Jurkat, Clone E6-1 (cell line): ENCODE measurements around the gene MLST8.
A peak's percentile ranks its signal among the peaks of the same experiment; 100 is the strongest.

Experiments
- DNase-seq: peaks from one replicate; pipeline ENCODE4 v3.0.0-alpha.2; 2011; ENCODE audit warnings: low read depth, low spot score
- H3K4me3 ChIP-seq: 2 replicates; pipeline ENCODE4 v1.5.1; 2011; ENCODE audit warnings: mild to moderate bottlenecking, low read length, control low read depth, moderate library complexity

Gene MLST8

DNA sequence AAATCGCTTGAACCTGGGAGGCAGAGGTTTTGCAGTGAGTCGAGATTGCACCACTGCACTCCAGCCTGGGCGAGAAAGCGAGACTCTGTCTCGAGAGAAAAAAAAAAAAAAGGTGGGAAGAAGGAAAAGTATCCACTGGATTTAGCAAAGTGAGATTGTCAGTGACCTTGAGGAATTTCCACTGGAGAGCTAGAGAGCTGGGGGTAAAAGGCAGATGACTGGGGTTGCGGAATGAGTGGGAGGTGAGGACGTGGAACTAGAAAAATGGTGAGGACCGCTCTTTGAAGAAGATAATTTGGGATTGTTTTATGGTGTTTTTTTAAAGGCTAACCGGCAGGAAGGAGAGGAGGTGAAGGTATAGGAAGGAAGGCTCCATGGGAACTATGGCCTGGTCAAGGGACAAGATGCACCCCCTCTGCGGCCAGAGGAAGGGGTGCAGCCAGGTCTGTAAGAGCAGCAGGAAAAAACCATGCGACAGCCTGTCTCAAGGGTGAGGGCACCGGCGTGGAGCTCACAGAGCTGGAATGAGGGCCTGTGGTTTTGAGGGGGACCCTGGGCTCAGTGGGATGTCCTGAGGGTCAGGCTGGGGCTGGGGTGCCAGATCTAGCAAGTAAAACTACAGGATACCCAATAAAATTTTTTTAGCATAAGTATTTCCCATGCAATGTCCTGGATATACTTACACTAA, 694 bp upstream of the MLST8 start:
- peak overlapping the region; percentile 88 for H3K4me3 ChIP-seq
- no peak for DNase-seq

DNA sequence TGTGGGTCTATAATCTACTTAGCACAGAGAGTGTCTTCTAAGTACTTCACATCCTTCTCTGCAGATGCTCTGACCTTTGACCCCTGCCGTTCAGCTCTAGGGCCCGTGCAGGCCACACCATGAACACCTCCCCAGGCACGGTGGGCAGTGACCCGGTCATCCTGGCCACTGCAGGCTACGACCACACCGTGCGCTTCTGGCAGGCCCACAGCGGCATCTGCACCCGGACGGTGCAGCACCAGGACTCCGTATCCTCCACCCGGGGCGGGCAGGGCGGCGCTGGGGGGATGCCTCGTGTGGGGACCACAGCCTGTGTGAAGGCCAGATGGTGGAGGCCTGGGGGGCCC, 686 bp downstream of the MLST8 start:
- DNase-seq: no peak
- peak overlapping the region; percentile 88 for H3K4me3 ChIP-seq

DNA sequence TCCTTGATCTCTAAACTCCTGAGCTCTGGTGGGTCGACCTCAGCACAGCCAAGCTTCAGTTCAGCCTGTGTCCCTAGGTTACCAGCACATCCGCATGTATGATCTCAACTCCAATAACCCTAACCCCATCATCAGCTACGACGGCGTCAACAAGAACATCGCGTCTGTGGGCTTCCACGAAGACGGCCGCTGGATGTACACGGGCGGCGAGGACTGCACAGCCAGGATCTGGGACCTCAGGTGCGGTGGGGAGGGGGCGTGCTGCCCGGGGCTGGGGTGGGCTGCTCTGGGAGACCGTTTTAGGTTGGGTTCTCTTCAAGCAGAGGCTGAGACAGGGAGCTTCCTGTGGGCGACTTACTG, 1.1 kb downstream of the MLST8 start:
- H3K4me3 ChIP-seq: peak overlapping the region; percentile 88
- no peak for DNase-seq

DNA sequence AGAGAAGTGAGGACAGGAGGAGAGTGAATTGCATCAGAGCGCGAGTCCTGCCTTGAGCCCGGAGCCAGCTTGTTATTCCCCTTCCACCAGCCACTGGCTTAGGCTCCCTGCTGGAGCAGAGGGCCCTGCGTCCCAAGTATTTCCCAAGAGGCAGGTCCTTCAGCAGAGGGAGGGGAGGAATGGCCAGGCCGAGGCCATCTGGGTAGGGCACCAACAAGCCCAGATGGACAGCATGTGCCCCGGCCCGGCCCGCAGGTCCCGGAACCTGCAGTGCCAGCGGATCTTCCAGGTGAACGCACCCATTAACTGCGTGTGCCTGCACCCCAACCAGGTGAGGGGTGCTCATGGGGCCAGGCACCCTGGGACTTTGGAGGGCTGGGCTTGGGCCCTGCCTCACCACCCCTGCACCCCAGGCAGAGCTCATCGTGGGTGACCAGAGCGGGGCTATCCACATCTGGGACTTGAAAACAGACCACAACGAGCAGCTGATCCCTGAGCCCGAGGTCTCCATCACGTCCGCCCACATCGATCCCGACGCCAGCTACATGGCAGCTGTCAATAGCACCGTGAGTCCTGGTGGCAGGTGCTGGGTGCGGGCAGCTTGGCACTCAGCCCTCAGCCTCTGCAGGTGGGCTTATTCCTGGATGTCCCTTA, 1.7 kb downstream of the MLST8 start:
- H3K4me3 ChIP-seq: peak overlapping the region; percentile 88
- DNase-seq: no peak

DNA sequence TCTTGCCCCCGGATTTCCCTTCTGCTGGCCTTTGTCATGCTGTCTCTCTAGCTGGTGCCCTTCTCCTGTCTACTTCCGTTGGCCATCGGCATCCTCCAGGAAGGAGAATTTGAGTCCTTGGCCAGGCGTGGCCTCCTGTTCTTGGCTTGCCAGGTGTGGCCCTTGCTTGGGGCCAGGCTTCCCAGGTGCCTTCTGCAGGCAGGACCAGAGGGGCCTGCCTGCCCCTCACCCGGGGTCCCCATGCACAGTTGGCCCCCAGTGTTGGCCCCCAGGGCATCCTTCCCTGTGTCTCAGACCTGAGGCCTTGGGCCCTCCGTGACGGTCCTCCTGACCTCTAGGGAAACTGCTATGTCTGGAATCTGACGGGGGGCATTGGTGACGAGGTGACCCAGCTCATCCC, 2.6 kb downstream of the MLST8 start:
- no peak overlapping the region for H3K4me3 ChIP-seq
- no peak for DNase-seq

DNA sequence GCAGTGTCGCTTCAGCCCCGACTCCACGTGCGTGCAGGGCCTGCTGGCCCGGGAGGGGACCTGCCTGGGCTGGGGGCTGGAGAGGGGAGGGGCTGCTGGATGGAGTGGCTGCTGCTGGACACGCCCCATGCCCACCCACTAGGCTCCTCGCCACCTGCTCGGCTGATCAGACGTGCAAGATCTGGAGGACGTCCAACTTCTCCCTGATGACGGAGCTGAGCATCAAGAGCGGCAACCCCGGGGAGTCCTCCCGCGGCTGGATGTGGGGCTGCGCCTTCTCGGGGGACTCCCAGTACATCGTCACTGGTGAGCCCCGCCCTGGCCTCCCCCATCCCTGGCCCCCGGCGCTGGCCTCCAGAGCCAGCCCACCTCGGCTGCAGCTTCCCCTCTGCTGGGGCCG, 3.1 kb downstream of the MLST8 start:
- no peak overlapping the region for H3K4me3 ChIP-seq
- DNase-seq: no peak

DNA sequence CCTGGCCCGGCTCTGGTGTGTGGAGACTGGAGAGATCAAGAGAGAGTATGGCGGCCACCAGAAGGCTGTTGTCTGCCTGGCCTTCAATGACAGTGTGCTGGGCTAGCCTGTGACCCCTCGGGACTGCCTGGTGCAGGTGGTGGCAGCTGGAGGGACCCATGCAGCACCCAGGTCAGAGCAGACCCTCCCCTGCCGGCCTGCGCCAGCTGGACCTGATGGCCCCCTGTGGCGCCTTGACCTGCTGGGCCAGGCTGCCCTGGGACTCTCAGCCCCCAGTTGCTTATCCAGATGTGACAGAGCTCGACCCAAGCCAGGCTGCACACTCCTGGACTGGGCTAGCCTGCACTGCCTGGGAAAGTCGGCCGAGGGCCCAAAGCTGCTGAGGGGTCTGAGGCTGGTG, 3.5 kb downstream of the MLST8 start:
- no peak overlapping the region for H3K4me3 ChIP-seq
- DNase-seq: no peak

DNA sequence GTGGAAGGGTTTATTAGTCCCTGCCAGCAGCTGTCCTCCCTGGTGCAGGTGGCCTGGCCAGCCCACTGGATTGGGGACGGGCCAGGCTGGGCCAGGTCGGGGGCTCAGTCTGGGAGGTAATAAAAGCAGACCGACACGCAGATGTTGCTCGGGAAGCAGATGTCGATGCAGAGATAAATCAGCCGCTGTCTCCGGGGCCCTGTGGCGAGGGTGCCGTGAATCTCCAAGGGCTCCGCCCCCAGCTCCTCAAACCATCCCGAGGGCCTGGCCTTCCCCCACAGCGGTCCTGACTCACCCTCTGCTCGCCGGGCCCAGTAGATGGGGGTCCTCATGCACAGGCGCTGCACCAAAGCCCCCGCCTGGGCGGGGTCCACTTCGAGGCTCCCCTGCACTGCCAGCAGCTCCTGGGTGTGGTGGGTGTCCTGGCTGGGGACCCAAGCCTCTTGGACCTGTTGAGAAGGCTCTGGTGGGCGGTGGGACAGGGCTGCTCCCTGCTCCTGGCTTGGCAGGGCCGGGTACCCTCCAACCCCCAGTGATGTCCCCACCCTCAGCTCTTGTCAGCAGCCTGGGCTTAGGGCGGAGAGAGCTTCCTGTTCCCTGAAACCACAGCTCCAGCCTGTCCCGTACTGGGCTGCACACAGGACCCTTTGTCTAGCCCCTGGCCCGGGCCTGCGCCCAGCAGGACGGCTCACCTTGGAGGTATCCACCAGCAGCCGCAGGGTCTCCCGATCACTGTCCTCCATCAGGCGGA, 4.2 kb downstream of the MLST8 start:
- DNase-seq: no peak

DNA sequence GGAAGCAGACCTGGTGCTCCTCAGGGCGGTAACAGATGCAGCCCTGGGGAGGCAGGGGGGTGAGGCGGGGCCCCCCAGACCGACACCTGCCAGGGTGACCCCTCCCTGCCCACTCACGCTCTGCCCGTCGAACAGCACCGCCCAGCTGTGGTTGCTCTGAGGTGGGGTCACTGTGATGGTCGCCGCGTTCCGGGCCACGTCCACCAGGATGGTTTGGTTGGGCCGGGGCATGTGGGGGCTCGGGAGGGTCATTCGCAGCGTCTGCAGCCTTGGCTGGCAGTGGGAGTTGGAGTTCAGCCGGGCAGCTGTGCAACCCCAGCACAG, 4.7 kb downstream of the MLST8 start:
- H3K4me3 ChIP-seq: no peak overlapping the region
- DNase-seq: no peak

More for the DNA sequence above, 4.2 kb downstream of the MLST8 start:
- no peak overlapping the region for H3K4me3 ChIP-seq

DNA sequence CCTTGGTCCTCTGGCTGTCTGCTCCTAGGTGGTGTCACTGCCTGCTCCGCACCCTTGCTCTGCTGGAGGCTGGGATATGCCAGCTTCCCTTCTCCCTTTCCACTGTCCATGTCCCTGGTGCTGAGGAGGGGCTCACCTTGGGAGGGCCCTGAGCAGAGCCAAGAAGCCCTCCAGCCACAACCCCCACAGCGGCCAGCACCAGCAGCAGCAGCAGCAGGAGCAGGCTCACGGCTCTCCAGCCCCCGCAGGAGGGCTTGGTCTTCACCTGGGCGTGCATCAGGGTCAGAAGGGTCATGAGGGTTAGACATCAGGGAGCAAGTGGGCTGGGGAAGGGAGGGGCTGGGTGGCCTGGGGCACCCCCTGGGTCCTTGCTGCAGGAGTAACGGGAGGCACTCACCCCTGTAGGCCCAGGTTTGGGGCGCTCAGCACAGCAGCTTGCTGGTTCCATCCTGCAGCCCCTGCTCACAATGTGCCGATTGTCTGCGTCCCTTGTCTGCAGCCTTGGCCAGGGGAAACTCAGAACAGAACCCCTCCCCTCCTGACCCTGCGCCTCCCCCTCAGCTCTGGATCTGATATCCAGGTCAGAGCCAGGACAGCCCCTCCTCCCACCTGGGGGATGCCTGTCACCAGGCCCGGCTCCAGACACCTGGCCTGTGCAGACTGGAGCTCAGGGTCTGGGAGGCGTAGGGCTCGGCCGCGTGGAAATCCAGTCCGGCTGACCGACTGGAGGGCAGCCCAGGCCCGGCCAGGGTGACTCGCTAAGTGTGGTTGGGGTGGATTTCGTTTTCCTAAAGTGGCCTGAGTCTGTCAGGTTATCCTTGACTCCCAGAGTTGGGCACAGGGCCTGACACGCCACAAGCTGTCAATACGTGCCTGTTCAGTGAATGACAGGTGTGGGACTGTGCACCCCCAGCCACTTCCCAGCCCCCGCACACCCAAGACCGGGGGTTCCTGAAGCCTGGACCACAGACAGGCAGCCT, 5.4 kb downstream of the MLST8 start, which contains the start of gene BRICD5:
Gene BRICD5 (minus strand): TSS at position 478 of the 980 bp plus-strand sequence. CDS start 30 bp downstream, at position 448.
- H3K4me3 ChIP-seq: no peak within 1 kb of the TSS
- DNase-seq: no peak

DNA sequence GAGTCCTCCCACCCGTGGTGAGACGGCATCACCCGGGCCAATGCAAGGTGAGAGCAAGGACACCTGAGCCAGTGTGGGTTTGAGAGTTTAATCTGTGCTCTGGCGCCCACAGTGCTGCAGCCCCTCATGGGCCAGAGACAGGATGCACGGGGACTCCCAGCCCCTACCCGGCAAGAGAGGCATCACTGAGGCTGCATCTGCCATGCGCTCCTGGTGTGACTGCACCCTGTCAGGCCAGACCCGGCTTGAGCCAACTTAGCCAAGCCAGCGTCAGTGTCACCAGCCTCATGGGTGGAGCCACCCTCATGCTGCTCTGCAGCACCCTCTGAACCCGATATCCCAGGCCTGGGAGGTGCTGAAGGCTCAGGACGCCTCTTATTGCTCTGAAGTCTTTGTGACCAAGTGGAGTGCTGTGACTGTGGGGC, 6.7 kb downstream of the MLST8 start:
- DNase-seq: no peak
- H3K4me3 ChIP-seq: no peak overlapping the region

DNA sequence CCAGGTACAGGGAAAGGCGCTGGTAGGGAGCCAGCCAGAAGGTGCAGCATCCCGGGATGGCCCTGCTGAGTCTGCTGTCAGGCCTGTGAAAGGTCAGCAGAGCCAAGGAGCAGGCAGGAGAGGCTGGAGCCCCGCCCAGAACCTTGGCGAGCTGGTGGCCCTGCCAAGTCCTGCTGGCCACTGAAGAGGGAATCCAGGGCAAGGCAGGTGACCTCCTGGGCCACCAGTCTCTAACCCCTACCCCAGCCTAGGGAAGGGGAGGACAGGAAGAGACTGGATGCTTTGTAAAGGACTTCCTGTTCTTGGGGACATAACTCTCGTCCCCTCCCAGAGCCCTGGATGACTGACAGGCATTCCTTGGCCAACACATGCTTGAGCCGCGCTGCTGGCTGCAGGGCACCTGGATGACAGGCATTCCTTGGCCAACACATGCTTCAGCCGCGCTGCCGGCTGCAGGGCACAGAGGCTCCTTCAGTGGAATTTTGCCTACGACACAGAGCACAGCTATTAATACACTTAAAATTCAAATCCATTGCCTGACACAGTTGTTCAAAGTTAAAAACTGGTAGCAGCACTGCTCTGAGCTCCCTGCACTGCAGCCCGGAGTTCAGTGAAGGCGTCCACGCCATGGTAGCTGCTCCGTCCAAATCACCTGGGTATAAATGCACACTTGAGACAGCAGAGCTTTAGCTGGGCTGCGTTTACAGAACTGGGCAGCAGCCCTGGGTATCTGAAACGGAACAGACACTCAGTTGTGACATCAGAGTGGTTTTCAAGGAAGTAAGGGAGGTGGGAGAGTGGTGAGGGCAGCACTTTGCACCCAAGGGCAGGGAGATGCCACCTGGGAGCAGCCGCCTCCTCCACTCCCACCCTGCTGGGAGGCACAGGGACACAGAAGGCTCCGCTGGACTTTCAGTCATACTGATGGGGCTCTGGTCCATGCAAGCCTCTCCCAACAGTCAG, 7.4 kb downstream of the MLST8 start:
- no peak for DNase-seq
- peak overlapping the region; percentile 60 for H3K4me3 ChIP-seq

DNA sequence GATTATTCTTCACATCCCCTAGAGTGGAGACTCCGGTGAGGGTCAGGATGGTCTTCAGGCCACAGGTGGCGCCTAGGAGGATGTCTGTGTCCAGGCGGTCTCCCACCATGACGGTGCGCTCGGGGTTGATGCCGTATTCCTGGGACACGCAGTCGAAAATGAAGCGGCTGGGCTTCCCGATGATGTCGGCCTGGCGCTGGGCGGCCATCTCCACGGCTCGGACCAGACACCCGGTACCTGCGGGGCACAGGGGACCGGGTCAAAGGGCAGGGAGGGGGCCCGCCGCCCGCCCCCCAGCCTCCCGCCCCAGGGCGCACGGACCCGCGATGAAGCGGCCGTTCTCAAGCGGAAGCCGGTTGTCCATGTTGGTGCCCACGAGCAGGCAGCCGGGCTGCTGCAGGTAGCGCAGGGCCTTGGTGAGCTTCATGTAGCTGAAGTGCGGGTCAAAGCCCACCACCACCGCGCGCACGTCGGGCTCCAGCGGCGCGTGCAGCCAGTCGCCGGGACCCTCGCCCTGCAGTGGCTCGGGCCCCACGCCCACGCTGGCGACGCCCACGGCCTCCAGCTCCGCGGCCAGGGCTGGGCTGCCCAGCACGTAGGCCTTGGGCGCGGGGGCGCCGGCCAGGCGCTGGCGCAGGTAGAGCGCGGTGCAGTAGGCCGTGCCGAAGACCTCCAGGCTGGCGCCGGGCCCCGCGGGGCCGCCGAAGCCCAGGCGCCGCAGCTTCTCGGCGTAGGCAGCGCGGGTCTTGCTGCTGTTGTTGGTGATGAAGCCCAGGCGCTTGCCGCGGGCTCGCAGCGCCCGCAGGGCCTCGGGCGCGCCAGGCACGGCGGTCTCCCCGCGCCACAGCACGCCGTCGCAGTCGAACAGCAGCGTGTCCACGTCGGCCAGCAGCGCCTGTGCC, 8.8 kb downstream of the MLST8 start:
- DNase-seq: no peak
- peak overlapping the region; percentile 60 for H3K4me3 ChIP-seq

DNA sequence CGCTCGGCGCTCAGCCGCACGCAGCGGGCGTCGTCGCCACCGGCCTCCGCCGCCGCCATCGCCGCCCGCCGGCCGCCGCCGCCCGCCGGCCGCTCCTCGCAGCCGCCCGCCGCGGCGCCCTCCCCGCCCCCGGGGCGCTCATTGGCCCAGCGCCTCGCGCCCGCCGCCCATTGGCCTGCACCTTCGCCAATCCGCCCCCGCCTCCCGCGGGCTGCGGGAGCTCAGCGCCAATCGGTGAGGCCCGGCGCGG, 9.4 kb downstream of the MLST8 start, which contains the start of gene PGP:
Gene PGP (minus strand): TSS at position 122 of the 250 bp plus-strand sequence. CDS start 63 bp downstream, at position 59.
- no peak for DNase-seq

DNA sequence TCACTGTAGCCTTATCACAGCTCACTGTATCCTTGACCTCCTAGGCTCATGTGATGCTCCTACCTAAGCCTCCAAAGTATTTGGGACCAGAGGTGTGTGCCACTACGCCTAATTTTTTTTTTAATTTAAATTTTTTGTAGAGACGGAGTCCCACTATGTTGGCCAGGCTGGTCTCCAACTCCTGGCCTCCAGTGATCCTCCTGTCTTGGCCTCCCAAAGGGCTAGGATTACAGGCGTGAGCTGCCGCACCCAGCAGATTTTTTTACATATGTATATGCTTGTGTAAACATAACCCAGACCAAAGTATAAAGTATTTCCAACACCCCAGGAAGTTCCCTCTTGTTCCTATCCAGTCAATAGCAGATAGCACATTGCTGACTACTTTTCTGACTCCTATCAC, 11.1 kb downstream of the MLST8 start:
- no peak for DNase-seq
- H3K4me3 ChIP-seq: peak overlapping the region; percentile 92

More for the DNA sequence above, 9.4 kb downstream of the MLST8 start, which contains the start of gene PGP:
- H3K4me3 ChIP-seq: peak within 1 kb of the TSS; percentile 92

DNA sequence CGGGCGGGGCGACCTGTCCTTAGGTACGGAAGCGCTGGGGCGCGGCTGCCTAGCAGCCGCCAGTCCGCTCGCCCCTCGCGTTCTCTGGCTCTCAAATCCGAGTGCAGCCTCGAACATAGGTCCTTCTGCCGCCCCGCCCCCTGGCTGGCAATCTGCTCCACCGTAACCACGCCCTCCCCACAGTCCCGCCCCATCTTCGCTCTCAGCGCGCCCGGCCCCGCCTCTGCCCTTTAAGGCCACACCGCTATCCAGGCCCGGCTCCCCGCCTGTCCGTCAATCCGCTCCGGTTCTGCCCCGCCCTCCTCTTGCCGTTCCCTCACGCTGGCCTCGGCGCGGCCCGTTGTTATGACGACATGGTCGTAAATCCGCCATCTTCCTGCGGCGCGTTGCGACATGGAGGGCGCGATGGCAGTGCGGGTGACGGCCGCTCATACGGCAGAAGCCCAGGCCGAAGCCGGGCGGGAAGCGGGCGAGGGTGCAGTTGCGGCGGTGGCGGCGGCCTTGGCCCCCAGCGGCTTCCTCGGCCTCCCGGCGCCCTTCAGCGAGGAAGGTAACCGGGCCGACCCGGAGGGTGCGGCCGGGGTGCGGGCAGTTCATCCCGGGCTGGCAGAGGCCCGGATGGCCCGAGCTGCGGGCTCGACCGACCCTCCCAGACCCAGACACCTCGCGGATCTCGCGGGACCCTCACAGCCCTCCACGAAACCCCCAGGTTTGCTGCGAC, 18.1 kb downstream of the MLST8 start, which contains the start of gene E4F1:
Gene E4F1 (plus strand): TSS at position 371 of the 721 bp plus-strand sequence. CDS start 23 bp downstream, at position 394.
- peak; percentile 99 for DNase-seq
- H3K4me3 ChIP-seq: peak within 1 kb of the TSS; percentile 89
